ENCODE data around the gene GCSH.

The GCSH gene

DNA sequence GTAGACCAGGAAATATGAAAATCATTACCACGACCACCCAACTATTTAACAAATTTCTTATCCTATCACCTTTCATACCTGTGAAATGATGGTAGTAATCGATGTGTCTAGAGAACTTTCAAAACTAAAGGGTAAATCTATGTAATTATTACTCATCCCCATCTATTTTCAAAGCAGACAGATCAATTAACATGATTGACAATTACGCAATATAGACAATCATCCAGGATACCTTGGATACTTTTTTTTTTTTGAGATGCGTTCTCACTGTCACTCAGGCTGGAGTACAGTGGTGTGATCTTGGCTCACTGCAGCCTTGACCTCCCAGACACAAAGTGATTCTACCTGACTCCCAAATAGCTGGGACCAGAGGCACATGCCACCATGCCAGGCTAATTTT, 15.2 kb downstream of the GCSH start:
- Histone ChIP-seq H3K27me3 (no peaks in the 10 kb centered on the region), H3K9me3 (no peaks in the 10 kb centered on the region), H3K4me3 (no peak overlapping the region), H3K27ac (no peak overlapping the region), H3K36me3 (peaks cover 0 to 12% (median 10%) of the 10 kb centered on the region in 3 donors), H3K4me1 (peaks cover 0 to 10% (median 4%) of the 10 kb centered on the region in 4 donors)
- TF ChIP-seq, protein P1, sequence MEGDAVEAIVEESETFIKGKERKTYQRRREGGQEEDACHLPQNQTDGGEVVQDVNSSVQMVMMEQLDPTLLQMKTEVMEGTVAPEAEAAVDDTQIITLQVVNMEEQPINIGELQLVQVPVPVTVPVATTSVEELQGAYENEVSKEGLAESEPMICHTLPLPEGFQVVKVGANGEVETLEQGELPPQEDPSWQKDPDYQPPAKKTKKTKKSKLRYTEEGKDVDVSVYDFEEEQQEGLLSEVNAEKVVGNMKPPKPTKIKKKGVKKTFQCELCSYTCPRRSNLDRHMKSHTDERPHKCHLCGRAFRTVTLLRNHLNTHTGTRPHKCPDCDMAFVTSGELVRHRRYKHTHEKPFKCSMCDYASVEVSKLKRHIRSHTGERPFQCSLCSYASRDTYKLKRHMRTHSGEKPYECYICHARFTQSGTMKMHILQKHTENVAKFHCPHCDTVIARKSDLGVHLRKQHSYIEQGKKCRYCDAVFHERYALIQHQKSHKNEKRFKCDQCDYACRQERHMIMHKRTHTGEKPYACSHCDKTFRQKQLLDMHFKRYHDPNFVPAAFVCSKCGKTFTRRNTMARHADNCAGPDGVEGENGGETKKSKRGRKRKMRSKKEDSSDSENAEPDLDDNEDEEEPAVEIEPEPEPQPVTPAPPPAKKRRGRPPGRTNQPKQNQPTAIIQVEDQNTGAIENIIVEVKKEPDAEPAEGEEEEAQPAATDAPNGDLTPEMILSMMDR (IDR thresholded peaks at IDR 0.05) = no peak
- DNase-seq = no peak
- intact Hi-C loops (cut with DNase I; ENCODE audit: low total_unique reads) = loop anchor here (10.0 kb wide), 1 partner anchor 46 kb away; the partner anchor contains the start of gene ATMIN

DNA sequence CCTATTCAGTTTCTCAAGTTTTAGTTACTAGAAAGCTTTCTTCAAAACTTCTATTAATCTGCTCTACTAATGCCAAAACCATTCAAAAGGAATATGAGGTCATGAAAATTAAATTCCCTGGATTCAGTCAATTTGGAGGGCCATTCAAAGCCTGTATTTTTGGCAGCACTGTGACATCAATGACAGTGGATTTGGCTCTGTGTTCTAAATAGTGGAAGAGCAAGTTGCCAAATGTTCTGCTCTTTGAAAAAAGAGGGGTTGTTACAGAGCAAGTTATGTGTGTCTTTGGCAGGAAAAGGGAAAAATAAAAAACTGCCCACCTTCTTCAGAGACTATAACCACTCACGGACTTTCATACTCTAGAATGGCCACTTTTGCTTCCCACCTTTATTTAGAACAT, 16.0 kb downstream of the GCSH start:
- no peak for DNase-seq
- intact Hi-C loops (cut with DNase I; ENCODE audit: low total_unique reads) = loop anchor here (10.0 kb wide), 1 partner anchor 45 kb away; the partner anchor contains the start of gene ATMIN
- H3K4me3 ChIP-seq = no peak overlapping the region
- H3K36me3 ChIP-seq = peaks cover 0 to 12% (median 10%) of the 10 kb centered on the region in 3 donors
- no peaks in the 10 kb centered on the region for H3K9me3 ChIP-seq
- H3K4me1 ChIP-seq = peaks cover 0 to 11% (median 4%) of the 10 kb centered on the region in 4 donors
- no peak overlapping the region for H3K27ac ChIP-seq
- H3K27me3 ChIP-seq = no peaks in the 10 kb centered on the region
- TF ChIP-seq, protein P1 (IDR thresholded peaks at IDR 0.05) = no peak

DNA sequence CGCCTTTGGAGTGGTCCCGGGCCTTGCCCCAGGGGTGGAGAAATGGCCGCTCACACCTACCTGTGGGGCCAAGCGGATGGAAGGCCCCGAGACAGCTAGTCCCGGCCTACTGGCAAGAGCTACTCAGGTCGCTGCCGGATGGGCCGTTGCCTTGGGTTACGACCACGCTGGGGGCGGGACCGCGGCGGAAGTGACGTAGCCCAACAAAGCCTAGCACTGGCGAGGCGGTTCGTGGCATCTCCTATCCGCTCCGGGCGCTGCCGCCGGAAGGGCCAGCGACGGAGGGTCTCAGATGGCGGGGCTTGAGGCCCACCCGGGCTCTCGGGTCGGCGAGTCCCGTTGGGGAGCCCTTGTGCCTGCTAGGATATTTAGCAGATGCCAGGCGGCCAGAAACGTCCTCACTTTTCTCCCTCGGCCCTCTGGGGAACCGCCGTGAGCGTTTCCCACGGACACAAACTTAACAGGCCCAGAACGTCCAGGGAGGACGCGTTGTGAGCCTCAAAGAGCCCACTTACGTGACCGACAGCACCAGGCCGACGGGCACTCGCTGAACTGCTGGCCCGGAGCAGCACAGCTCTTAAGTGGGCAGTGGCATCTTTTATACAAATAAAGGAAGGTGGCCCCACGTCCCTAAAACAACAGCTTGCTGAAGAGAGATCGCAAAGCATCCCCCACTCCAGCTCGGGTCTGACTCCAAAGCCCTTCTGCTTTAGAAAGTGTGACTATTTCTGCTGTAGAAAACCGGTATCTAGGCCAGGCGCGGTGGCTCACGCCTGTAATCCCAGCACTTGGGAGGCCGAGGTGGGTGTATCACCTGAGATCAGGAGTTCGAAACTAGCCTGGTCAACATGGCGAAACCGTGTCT, 18.9 kb downstream of the GCSH start, which contains the start of gene C16orf46:
TSS of gene C16orf46 (minus strand) at position 163 of the 865 bp plus-strand sequence. CDS start 13,283 bp downstream, outside the sequence.
- TF ChIP-seq, protein P1 (IDR thresholded peaks at IDR 0.05) = no peak
- DNase-seq = peak; percentile 96 to 99
- Histone ChIP-seq H3K4me3 (peak within 1 kb of the TSS; percentile 63 to 69), H3K36me3 (no peaks in the 10 kb centered on the region), H3K27me3 (no peaks in the 10 kb centered on the region), H3K27ac (peak within 1 kb of the TSS; percentile 96 to 97), H3K4me1 (peaks cover 0 to 11% (median 4%) of the 10 kb centered on the region in 4 donors), H3K9me3 (no peaks in the 10 kb centered on the region)
- intact Hi-C loops (cut with DNase I; ENCODE audit: low total_unique reads) = loop anchor here (2.0 kb wide), 2 partner anchors 19 to 71 kb away; partner anchors contain the start of genes CENPN, CMC2 and GCSH

DNA sequence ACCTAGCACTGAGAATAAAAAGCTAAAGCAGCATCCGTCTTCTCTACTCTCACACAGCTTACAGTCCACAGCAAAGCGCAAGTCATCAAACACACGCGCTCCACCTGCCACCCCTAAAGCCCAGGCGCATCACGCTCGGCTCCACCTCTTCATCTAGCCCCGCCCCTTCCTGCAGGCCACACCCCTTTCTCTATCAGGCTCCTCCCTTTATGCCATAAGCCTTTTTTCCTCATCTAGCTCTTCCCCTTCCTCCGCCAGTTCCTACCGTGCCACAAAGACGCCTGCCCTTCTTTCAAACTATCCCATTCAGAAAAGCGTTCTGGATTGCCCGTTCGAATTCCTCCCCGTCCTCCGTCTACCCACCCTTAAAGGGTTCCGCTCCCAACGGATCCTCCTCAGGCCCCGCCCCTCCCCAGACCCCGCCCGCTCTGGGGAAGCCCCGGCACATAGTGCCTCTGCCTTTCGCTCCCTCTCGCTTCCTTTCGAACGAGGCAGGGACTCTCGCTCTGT, 19.6 kb downstream of the GCSH start:
- TF ChIP-seq, protein P1 (IDR thresholded peaks at IDR 0.05) = no peak
- intact Hi-C loops (cut with DNase I; ENCODE audit: low total_unique reads) = loop anchor here (2.0 kb wide), 2 partner anchors 20 to 70 kb away; partner anchors contain the start of genes CENPN, CMC2 and GCSH
- Histone ChIP-seq H3K4me3 (peak overlapping the region; percentile 63 to 69), H3K36me3 (no peaks in the 10 kb centered on the region), H3K9me3 (no peaks in the 10 kb centered on the region), H3K4me1 (peaks cover 0 to 11% (median 4%) of the 10 kb centered on the region in 4 donors), H3K27ac (peak overlapping the region; percentile 96 to 97), H3K27me3 (no peaks in the 10 kb centered on the region)
- peak; percentile 88 to 91 for DNase-seq

DNA sequence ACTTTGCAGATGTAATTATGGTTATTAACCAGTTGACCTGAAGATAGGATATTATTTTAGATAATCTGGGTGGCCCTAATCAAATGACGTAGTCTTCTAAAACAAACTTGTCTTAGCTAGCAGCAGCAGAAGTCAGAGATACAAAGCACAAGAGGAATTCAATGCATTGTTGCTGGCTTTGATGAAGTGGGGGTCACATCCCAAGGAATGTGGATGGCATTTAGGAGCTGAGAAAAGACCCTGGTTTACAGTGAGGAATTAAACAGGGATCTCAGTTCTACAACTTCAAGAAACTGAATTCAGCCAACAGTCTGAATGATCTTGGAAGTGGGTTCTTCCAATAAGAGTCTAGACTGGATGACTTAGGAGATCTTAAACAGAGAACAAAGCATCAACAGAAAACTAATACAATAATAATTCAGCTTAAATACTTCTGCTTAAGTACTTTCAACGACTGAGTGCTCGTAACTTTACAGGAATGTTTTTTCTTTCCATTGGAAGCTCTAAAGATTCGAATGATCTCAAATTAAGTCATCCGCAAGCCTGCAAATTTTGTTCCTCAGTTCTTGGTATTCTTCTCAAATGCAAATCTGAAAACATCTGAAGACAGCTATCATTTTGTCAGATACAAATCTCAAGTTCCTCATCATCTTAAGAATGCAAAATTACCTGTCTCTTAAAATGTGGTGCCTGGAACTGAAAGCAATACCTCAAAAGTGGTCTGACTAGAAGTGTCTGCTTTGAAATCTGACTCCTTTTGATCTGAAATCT, 22.4 kb downstream of the GCSH start:
- no peaks in the 10 kb centered on the region for H3K9me3 ChIP-seq
- intact Hi-C loops (cut with DNase I; ENCODE audit: low total_unique reads) = no loop called here
- no peak overlapping the region for H3K27ac ChIP-seq
- H3K4me1 ChIP-seq = peaks cover 0 to 11% (median 4%) of the 10 kb centered on the region in 4 donors
- TF ChIP-seq, protein P1 (IDR thresholded peaks at IDR 0.05) = no peak
- no peaks in the 10 kb centered on the region for H3K27me3 ChIP-seq
- no peak for DNase-seq
- H3K36me3 ChIP-seq = no peaks in the 10 kb centered on the region
- no peak overlapping the region for H3K4me3 ChIP-seq

All from tibial artery (tissue), 4 donors.